ENCODE data around the gene KPTN.

The KPTN gene

DNA sequence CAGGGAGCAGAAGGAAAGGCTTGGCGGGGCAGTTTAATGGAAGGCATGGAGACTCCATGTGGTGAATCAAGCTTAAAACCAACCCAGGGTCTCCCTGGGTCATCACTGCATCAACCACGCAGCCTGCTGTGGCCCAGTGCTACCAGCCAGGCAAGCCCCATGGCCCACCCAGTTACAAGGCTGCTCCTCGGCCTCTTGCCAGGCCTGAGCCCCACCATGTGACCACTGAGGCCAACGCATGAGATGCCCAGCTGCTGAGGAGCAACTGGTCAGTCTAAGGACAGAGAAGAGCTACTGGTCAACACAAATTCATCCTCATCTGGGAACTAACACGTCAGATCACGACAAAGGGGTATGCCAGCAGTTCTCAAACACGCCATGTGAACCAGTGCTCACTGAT lies 15.4 kb upstream of the KPTN start:
- Histone ChIP-seq H3K9ac (ENCODE audit: low read depth in 1 of 2, low read length in 2 of 2) (no peak overlapping the region), H3K27me3 (ENCODE audit: control insufficient read depth in 2 of 2, insufficient read depth in 2 of 2, low read length in 2 of 2) (no peaks in the 10 kb centered on the region), H3K4me3 (ENCODE audit: low read length in 2 of 2) (no peak overlapping the region), H3K36me3 (ENCODE audit: control insufficient read depth in 2 of 2, insufficient read depth in 2 of 2, low read length in 2 of 2) (peaks cover 64 to 66% of the 10 kb centered on the region in 2 donors), H3K27ac (ENCODE audit: low read depth in 2 of 2, low read length in 2 of 2) (no peak overlapping the region), H3K9me3 (ENCODE audit: control insufficient read depth in 2 of 2, low read length in 2 of 2) (no peaks in the 10 kb centered on the region), H3K4me1 (ENCODE audit: control insufficient read depth in 2 of 2, insufficient read depth in 2 of 2, low read length in 2 of 2) (no peaks in the 10 kb centered on the region)

DNA sequence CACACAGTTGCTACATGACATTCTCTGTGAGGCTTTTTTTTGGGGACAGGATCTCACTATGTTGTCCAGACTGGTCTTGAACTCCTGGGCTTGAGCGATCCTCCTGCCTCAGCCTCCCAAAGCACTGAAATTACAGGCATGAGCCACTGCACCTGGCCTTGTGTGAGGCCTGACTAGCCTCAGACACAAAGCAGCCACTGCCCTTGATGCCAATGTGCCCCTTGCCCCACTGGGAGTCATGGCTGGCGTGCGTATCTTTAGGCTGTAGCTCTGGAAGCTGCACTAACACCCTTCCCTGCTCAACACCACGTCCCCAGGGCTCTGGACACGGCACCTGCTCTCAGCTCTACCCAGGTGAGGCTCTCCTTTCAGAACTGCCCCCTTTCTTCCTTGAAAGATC lies 14.5 kb upstream of the KPTN start:
- no peaks in the 10 kb centered on the region for H3K9me3 ChIP-seq (ENCODE audit: control insufficient read depth in 2 of 2, low read length in 2 of 2)
- no peaks in the 10 kb centered on the region for H3K4me1 ChIP-seq (ENCODE audit: control insufficient read depth in 2 of 2, insufficient read depth in 2 of 2, low read length in 2 of 2)
- H3K9ac ChIP-seq (ENCODE audit: low read depth in 1 of 2, low read length in 2 of 2), result no peak overlapping the region
- no peak overlapping the region for H3K27ac ChIP-seq (ENCODE audit: low read depth in 2 of 2, low read length in 2 of 2)
- peaks cover 61 to 62% of the 10 kb centered on the region in 2 donors for H3K36me3 ChIP-seq (ENCODE audit: control insufficient read depth in 2 of 2, insufficient read depth in 2 of 2, low read length in 2 of 2)
- no peaks in the 10 kb centered on the region for H3K27me3 ChIP-seq (ENCODE audit: control insufficient read depth in 2 of 2, insufficient read depth in 2 of 2, low read length in 2 of 2)
- no peak overlapping the region for H3K4me3 ChIP-seq (ENCODE audit: low read length in 2 of 2)

DNA sequence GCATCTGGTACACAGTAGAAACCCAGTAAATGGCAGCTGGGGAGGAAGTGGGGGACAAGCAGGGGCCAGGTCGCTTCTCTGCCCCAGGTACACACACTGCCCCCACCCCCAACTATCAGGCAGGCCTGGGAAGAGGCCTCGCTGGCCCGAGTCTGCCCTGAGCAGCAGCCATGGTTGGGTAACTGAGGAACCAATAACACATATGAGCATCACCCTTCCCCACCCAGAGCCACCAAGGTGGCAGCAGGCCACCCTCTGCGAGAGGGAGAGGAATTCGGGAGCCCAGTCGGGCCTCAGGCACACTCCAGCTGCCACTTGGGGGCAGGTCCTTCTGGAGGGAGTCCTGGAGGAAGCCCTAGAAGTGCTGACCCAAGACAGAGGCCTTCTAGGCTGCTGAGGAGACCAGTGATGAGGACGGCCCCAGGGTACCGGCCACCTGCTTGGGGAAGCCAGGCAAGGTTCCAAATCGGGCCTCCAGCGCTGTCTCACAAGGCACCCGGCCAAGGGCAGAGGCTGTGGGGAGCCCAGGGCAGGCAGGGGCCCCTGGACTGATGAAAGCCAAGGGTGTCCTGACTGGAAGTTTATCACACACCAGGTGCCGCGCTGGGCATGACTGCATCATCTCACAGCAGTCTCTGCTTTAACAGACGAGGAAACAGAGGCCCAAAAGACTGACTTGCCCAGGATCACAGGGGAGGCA lies 14.0 kb upstream of the KPTN start:
- Histone ChIP-seq H3K36me3 (ENCODE audit: control insufficient read depth in 2 of 2, insufficient read depth in 2 of 2, low read length in 2 of 2) (peaks cover 60 to 61% of the 10 kb centered on the region in 2 donors), H3K27me3 (ENCODE audit: control insufficient read depth in 2 of 2, insufficient read depth in 2 of 2, low read length in 2 of 2) (no peaks in the 10 kb centered on the region), H3K27ac (ENCODE audit: low read depth in 2 of 2, low read length in 2 of 2) (no peak overlapping the region), H3K4me1 (ENCODE audit: control insufficient read depth in 2 of 2, insufficient read depth in 2 of 2, low read length in 2 of 2) (no peaks in the 10 kb centered on the region), H3K9me3 (ENCODE audit: control insufficient read depth in 2 of 2, low read length in 2 of 2) (no peaks in the 10 kb centered on the region), H3K9ac (ENCODE audit: low read depth in 1 of 2, low read length in 2 of 2) (no peak overlapping the region), H3K4me3 (ENCODE audit: low read length in 2 of 2) (no peak overlapping the region)

DNA sequence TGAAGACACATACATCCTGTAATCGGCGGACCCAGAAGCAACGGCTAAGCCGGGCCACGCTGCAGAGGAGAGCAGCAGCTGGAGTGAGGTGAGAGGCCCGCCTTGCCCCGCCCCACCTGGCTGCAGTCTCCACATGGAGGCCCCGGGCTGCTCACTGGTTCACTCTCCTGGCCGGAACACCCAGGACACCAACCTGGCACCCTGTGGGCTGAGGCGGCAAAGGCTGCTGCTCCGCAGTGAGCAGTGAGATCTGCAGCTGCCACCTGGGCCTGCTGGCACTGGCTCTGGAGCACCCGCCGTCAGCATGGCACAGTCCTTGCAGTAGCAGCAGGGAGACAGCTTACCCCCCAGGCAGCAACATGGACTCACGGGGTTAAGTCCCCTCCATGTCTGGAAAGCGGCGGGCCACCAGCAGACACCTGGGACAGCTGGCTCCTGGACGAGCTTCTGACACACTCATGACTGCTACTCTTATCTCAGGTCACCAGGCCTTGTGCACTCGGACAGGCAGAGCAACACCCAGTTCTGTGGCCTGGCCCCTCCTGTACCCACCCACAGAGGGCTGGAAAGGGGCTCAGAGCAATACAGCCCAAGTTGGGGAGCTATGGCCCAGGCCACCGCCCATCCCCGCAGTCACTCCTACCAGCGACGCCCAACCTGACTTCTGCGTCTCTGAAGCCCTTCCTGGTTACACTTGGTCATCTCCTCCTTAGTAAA lies 13.2 kb upstream of the KPTN start:
- Histone ChIP-seq H3K27me3 (ENCODE audit: control insufficient read depth in 2 of 2, insufficient read depth in 2 of 2, low read length in 2 of 2) (no peaks in the 10 kb centered on the region), H3K9me3 (ENCODE audit: control insufficient read depth in 2 of 2, low read length in 2 of 2) (no peaks in the 10 kb centered on the region), H3K4me3 (ENCODE audit: low read length in 2 of 2) (no peak overlapping the region), H3K9ac (ENCODE audit: low read depth in 1 of 2, low read length in 2 of 2) (no peak overlapping the region), H3K4me1 (ENCODE audit: control insufficient read depth in 2 of 2, insufficient read depth in 2 of 2, low read length in 2 of 2) (no peaks in the 10 kb centered on the region), H3K27ac (ENCODE audit: low read depth in 2 of 2, low read length in 2 of 2) (no peak overlapping the region), H3K36me3 (ENCODE audit: control insufficient read depth in 2 of 2, insufficient read depth in 2 of 2, low read length in 2 of 2) (peaks cover 61 to 65% of the 10 kb centered on the region in 2 donors)

DNA sequence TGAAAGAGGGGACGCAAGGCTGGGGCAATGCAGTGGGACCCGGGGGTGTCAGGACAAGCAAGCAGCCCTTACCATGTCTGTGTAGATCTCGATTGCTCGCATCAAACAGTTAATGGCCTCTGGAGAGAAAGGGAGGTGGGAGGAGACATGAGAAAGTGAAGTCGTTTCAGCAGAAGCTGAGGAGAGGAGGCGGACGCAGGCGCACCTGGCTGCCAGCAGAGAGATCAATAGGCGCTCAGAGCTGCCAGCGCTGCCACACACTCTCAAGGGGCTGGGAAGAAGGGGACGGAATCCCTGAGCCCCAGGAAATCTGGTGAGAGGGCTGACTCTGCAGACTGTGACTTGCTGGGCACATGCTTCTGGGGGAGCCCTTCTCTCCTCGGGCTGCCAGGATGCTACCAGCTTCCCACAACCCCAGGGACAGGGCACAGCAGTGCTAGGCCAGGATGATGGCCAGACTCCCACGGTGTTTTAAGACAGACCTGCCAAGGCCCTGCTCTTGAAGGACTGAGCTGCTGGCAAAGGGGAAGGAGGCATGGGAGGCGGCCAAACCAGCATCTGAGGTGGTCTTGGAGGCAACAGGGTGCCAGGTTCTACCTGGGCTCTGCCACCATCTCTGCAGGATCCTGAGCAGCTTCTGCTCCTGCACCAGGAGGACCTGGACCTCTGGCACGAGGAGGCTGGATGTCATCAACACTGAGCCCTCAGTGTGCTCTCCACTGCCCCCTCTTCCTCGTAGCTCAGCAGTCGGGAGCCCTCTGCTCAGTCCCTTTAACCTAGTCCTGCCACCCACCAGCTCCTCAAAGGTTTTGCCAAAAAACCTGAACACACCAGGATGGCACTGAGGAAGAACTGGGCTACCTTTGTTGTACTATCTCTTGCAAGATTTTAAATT lies 11.7 kb upstream of the KPTN start:
- no peak overlapping the region for H3K4me3 ChIP-seq (ENCODE audit: low read length in 2 of 2)
- H3K27ac ChIP-seq (ENCODE audit: low read depth in 2 of 2, low read length in 2 of 2), result no peak overlapping the region
- H3K9ac ChIP-seq (ENCODE audit: low read depth in 1 of 2, low read length in 2 of 2), result no peak overlapping the region
- peaks cover 64 to 70% of the 10 kb centered on the region in 2 donors for H3K36me3 ChIP-seq (ENCODE audit: control insufficient read depth in 2 of 2, insufficient read depth in 2 of 2, low read length in 2 of 2)
- no peaks in the 10 kb centered on the region for H3K27me3 ChIP-seq (ENCODE audit: control insufficient read depth in 2 of 2, insufficient read depth in 2 of 2, low read length in 2 of 2)
- no peaks in the 10 kb centered on the region for H3K9me3 ChIP-seq (ENCODE audit: control insufficient read depth in 2 of 2, low read length in 2 of 2)
- no peaks in the 10 kb centered on the region for H3K4me1 ChIP-seq (ENCODE audit: control insufficient read depth in 2 of 2, insufficient read depth in 2 of 2, low read length in 2 of 2)

DNA sequence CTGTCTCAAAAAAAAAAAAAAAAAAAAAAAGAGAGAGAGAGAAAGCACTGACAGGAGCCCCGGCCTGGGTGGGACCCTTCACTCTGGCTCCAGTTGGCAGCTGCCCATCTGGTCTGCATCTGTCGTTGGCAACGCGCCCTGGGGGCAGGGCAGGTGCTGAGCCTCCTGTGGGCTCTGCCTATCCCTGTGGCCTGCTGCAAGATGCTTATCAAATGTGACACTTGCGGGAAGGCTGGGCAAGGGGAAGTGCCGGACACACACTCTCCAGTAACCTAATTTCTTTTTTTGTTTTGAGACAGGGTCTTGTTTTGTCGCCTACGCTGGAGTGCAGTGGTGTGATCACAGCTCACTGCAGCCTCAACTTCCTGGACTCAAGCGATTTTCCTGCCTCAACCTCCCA lies 10.7 kb upstream of the KPTN start:
- Histone ChIP-seq H3K9ac (ENCODE audit: low read depth in 1 of 2, low read length in 2 of 2) (no peak overlapping the region), H3K27me3 (ENCODE audit: control insufficient read depth in 2 of 2, insufficient read depth in 2 of 2, low read length in 2 of 2) (no peaks in the 10 kb centered on the region), H3K9me3 (ENCODE audit: control insufficient read depth in 2 of 2, low read length in 2 of 2) (no peaks in the 10 kb centered on the region), H3K4me1 (ENCODE audit: control insufficient read depth in 2 of 2, insufficient read depth in 2 of 2, low read length in 2 of 2) (no peaks in the 10 kb centered on the region), H3K27ac (ENCODE audit: low read depth in 2 of 2, low read length in 2 of 2) (no peak overlapping the region), H3K36me3 (ENCODE audit: control insufficient read depth in 2 of 2, insufficient read depth in 2 of 2, low read length in 2 of 2) (peaks cover 64 to 75% of the 10 kb centered on the region in 2 donors), H3K4me3 (ENCODE audit: low read length in 2 of 2) (no peak overlapping the region)

DNA sequence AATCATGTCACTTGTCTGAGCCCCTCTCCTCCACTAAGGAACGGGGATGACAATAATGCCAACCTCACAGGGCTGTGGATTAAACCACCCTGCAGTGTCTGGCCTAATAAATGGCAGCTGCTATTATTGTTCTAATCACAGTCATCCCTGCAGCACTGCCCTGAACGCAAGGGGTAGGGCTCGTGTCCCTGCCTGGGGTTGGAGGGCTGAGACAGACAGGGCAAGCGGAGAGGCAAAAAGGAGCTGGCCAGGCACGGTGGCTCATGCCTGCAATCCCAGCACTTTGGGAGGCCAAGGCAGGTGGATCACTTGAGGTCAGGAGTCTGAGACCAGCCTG lies 10.2 kb upstream of the KPTN start:
- Histone ChIP-seq H3K9me3 (ENCODE audit: control insufficient read depth in 2 of 2, low read length in 2 of 2) (no peaks in the 10 kb centered on the region), H3K9ac (ENCODE audit: low read depth in 1 of 2, low read length in 2 of 2) (no peak overlapping the region), H3K36me3 (ENCODE audit: control insufficient read depth in 2 of 2, insufficient read depth in 2 of 2, low read length in 2 of 2) (peaks cover 65 to 71% of the 10 kb centered on the region in 2 donors), H3K27ac (ENCODE audit: low read depth in 2 of 2, low read length in 2 of 2) (no peak overlapping the region), H3K4me1 (ENCODE audit: control insufficient read depth in 2 of 2, insufficient read depth in 2 of 2, low read length in 2 of 2) (no peaks in the 10 kb centered on the region), H3K27me3 (ENCODE audit: control insufficient read depth in 2 of 2, insufficient read depth in 2 of 2, low read length in 2 of 2) (no peaks in the 10 kb centered on the region), H3K4me3 (ENCODE audit: low read length in 2 of 2) (no peak overlapping the region)

DNA sequence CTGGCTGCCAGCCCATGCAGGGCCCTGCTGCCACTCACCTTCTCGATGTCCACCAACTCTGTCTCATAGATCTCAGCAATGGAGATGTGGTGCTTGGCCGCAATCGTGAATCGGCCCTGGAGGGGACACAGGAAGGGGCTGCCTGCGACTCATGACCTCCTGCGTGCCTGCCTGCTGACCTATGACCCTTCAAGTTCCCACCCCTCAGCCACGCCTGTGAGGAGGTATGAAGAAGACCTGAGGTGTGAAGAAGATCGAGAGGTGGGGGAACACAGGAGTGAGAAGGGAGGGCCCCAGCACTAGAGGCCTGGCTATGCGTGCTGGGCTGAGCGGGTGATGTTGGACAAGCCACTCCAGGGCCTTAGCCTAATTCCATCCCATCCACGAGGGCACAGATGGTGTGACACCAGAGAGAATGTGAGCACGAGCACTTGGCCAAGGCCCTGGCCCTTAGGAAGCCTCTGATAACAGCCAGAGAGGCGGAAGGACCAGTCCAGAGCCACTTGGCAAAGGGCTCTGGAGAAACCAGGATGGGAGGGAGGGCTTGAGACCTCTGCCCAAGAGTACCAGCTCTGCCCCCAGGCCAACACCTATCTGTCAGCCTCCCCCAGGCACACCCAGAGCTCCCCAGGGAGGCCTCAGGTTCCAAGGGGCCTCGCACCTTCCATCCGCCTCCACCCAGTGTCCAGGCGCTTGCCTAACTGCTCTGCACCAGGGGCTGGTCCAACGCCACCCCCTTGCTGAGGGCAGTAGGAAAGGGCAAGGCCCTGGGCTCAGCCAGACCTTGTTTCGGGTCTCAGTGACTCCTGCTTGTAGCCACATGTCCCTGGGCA lies 9.6 kb upstream of the KPTN start:
- Histone ChIP-seq H3K9ac (ENCODE audit: low read depth in 1 of 2, low read length in 2 of 2) (no peak overlapping the region), H3K36me3 (ENCODE audit: control insufficient read depth in 2 of 2, insufficient read depth in 2 of 2, low read length in 2 of 2) (peaks cover 62 to 65% of the 10 kb centered on the region in 2 donors), H3K4me3 (ENCODE audit: low read length in 2 of 2) (no peak overlapping the region), H3K27ac (ENCODE audit: low read depth in 2 of 2, low read length in 2 of 2) (no peak overlapping the region), H3K4me1 (ENCODE audit: control insufficient read depth in 2 of 2, insufficient read depth in 2 of 2, low read length in 2 of 2) (no peaks in the 10 kb centered on the region), H3K9me3 (ENCODE audit: control insufficient read depth in 2 of 2, low read length in 2 of 2) (no peaks in the 10 kb centered on the region), H3K27me3 (ENCODE audit: control insufficient read depth in 2 of 2, insufficient read depth in 2 of 2, low read length in 2 of 2) (no peaks in the 10 kb centered on the region)

DNA sequence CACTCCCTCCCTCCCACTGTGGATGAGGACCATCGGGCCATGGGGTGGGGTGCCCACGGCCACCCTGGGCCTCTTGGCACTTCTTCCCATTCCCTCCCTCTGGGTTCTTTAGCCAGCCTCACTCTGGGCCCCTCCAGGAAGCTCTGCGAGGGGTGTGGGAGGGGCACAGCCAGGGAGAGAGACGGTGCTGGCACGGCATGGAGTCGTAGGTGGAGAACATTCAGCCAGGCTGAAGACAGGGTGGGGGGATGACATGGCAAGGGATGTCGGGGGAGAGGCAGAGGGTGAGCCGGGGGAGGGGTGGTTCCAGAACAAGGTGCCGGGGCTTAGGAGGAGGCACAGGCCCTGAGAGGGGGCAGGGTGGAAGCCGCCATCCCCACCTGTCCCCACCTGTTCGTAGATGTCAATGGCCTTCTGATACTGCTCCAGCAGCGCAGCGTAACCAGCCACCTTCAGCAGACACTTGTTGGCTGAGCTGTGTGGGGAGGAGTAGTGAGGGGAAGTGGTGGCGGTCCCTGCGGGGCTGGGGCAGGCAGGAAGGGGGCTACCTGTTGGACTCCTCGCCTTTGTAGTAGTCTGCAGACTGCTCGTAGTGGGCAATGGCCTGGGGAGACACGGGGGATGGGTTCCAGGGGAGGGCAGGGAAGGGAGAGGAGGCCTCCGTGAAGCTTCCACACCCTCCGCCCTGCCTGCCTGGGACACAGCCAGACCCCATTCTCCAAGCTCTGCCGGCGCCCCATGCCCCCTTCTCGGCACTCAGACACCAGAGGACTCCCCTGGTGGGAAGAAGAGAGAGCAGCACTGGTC lies 8.8 kb upstream of the KPTN start:
- H3K36me3 ChIP-seq (ENCODE audit: control insufficient read depth in 2 of 2, insufficient read depth in 2 of 2, low read length in 2 of 2), result peaks cover 57 to 59% of the 10 kb centered on the region in 2 donors
- no peak overlapping the region for H3K27ac ChIP-seq (ENCODE audit: low read depth in 2 of 2, low read length in 2 of 2)
- no peaks in the 10 kb centered on the region for H3K27me3 ChIP-seq (ENCODE audit: control insufficient read depth in 2 of 2, insufficient read depth in 2 of 2, low read length in 2 of 2)
- H3K4me3 ChIP-seq (ENCODE audit: low read length in 2 of 2), result no peak overlapping the region
- H3K9me3 ChIP-seq (ENCODE audit: control insufficient read depth in 2 of 2, low read length in 2 of 2), result no peaks in the 10 kb centered on the region
- H3K9ac ChIP-seq (ENCODE audit: low read depth in 1 of 2, low read length in 2 of 2), result no peak overlapping the region
- no peaks in the 10 kb centered on the region for H3K4me1 ChIP-seq (ENCODE audit: control insufficient read depth in 2 of 2, insufficient read depth in 2 of 2, low read length in 2 of 2)
